Colonic mucosa (tissue), 4 donors: ENCODE data around the gene ESRRA. TPM values are rescaled to one million over a fixed set of nuclear protein-coding genes. Genes with fewer than 3 reads are reported as not detected.

Source experiments
- DNase-seq: peaks from one replicate; pipeline ENCODE4 v3.0.0-alpha.2; 2020
- H3K27ac ChIP-seq: fragments of 200-600 bp; one replicate; pipeline ENCODE4 v1.8.0; 2021
- H3K27me3 ChIP-seq: fragments of 200-600 bp; one replicate; pipeline ENCODE4 v1.8.0; 2021
- H3K36me3 ChIP-seq: fragments of 200-600 bp; one replicate; pipeline ENCODE4 v1.8.0; 2021
- H3K4me1 ChIP-seq: fragments of 200-600 bp; one replicate; pipeline ENCODE4 v1.8.0; 2021; ENCODE audit warnings: mild to moderate bottlenecking
- H3K4me3 ChIP-seq: fragments of 200-600 bp; one replicate; pipeline ENCODE4 v1.8.0; 2021
- H3K9ac ChIP-seq, 2 donors: one replicate each; pipeline ENCODE4 v1.7.0; 2013; ENCODE audit warnings: control low read depth in 2 of 2, low read depth in 2 of 2, low read length in 2 of 2
- H3K9me3 ChIP-seq: fragments of 200-600 bp; one replicate; pipeline ENCODE4 v1.8.0; 2021
- intact Hi-C: fragments of 100-400 bp; cut with DNase I; formaldehyde crosslinking; loops from one replicate; pipeline ENCODE4 v1.14.1; 2022
- total RNA-seq, 2 donors: library from RNA; stranded (reverse); fragmentation: NEBNext Ultra II Directional in 1 of 2; extraction: Animal tissue kit (Norgen Biotek cat#: 25700) in 1 of 2; gene quantifications; one replicate each; pipeline ENCODE4 v1.2.1, GENCODE V29; 2021
- TF ChIP-seq, protein P1 (sequence below): fragments of 200-600 bp; IDR thresholded peaks from one replicate; pipeline ENCODE4 v1.8.0; 2022; ENCODE audit warnings: antibody characterized with exemption, mild to moderate bottlenecking
- donor health status: healthy.
- donor health status: DM: no; HTN: no; CAD: no.
- donor health status: DM: no; HTN: no; CAD: no.

ESRRA gene
- total RNA-seq, 2 donors from 2014 or later = 150 to 187 TPM

DNA sequence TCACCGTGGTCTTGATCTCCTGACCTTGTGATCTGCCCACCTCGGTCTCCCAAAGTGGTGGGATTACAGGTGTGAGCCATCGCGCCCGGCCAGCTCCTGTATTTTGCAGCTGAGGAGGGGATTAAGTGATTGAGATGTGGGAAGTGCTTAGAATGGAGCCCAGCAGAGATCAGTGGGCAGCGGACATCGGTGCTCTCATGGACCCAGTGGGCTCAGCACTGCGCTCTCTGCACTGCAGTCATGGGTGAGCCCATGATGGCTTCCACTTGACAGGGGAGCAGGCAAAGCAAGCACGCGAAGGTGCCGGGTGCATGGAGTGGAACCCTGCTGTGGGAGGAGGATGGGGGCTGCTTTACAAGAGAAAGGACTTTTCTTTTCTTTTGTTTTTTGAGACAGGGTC, 25.6 kb downstream of the ESRRA start:
- Histone ChIP-seq H3K9ac (peak overlapping the region in 1 of 2 donors; percentile 8), H3K27me3 (no peaks in the 10 kb centered on the region), H3K9me3 (no peaks in the 10 kb centered on the region), H3K4me1 (peaks cover 19% of the 10 kb centered on the region), H3K36me3 (no peaks in the 10 kb centered on the region), H3K27ac (peak overlapping the region; percentile 67), H3K4me3 (no peak overlapping the region)
- no peak for DNase-seq
- intact Hi-C loops = no loop called here
- TF ChIP-seq, protein P1, sequence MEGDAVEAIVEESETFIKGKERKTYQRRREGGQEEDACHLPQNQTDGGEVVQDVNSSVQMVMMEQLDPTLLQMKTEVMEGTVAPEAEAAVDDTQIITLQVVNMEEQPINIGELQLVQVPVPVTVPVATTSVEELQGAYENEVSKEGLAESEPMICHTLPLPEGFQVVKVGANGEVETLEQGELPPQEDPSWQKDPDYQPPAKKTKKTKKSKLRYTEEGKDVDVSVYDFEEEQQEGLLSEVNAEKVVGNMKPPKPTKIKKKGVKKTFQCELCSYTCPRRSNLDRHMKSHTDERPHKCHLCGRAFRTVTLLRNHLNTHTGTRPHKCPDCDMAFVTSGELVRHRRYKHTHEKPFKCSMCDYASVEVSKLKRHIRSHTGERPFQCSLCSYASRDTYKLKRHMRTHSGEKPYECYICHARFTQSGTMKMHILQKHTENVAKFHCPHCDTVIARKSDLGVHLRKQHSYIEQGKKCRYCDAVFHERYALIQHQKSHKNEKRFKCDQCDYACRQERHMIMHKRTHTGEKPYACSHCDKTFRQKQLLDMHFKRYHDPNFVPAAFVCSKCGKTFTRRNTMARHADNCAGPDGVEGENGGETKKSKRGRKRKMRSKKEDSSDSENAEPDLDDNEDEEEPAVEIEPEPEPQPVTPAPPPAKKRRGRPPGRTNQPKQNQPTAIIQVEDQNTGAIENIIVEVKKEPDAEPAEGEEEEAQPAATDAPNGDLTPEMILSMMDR = no peak

DNA sequence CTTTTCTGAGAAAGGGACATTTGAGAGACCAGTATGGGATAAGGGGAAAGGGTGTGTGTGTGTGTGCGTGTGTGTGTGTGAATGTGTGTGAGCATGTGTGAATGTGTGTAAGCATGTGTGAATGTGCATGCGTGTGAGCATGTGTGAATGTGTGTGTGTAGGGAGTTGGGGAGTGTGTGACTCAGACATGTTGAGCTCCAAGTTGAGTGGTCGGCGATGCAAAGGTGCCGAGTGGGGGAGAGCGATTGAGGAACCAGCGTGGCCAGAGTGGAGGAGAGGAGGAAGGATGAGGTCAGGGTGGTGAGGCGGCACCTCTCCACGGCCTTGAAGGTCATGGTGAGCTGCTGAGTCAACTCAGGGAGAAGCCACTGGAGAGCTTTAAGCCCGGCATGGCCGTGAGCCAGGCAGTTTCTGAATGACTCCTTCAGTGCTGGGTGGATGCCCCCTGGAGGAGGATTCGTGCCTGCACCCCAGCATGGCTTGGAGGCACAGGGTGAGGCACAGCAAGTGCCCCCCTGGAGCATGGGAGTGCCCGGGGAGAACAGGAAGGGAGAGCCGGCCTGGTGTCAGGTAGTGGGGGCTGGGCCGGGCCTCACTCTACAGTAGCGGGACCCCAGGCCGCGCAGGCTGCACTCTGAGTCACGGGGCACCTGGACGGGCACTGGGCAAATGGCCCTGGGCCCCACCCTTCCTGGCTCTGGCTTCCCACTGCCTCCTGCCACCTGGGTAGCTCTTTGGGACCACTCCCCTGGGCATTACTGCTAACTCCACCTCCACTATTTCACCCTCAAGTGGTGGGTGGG, 26.4 kb downstream of the ESRRA start:
- Histone ChIP-seq H3K4me3 (no peak overlapping the region), H3K27me3 (no peaks in the 10 kb centered on the region), H3K9me3 (no peaks in the 10 kb centered on the region), H3K9ac (peak overlapping the region; percentile 26 to 46), H3K36me3 (no peaks in the 10 kb centered on the region), H3K4me1 (peaks cover 19% of the 10 kb centered on the region), H3K27ac (peak overlapping the region; percentile 67)
- TF ChIP-seq, protein P1 = peak; percentile 61
- peak; percentile 92 for DNase-seq
- intact Hi-C loops = no loop called here

DNA sequence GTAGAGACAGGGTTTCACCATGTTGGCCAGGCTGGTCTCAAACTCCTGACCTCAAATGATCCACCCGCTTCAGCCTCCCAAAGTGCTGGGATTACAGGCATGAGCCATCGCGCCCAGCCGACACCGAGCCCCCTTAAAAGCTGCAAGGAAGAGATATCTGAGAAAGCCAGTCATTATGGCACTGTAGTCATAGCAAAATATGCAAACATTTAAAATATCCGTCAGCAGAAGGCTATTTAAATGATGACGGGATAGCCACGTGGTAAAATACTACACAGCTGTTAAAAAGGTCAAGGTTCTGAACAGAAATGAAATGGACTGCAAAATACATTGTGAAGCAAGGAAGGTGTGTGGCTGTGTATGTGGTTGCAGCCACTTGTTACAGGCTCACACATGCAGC, 28.2 kb downstream of the ESRRA start:
- intact Hi-C loops = no loop called here
- TF ChIP-seq, protein P1 = no peak
- Histone ChIP-seq H3K9me3 (no peaks in the 10 kb centered on the region), H3K4me3 (no peak overlapping the region), H3K27me3 (no peaks in the 10 kb centered on the region), H3K4me1 (peaks cover 19% of the 10 kb centered on the region), H3K36me3 (no peaks in the 10 kb centered on the region), H3K27ac (no peak overlapping the region), H3K9ac (no peak overlapping the region)
- DNase-seq = no peak

DNA sequence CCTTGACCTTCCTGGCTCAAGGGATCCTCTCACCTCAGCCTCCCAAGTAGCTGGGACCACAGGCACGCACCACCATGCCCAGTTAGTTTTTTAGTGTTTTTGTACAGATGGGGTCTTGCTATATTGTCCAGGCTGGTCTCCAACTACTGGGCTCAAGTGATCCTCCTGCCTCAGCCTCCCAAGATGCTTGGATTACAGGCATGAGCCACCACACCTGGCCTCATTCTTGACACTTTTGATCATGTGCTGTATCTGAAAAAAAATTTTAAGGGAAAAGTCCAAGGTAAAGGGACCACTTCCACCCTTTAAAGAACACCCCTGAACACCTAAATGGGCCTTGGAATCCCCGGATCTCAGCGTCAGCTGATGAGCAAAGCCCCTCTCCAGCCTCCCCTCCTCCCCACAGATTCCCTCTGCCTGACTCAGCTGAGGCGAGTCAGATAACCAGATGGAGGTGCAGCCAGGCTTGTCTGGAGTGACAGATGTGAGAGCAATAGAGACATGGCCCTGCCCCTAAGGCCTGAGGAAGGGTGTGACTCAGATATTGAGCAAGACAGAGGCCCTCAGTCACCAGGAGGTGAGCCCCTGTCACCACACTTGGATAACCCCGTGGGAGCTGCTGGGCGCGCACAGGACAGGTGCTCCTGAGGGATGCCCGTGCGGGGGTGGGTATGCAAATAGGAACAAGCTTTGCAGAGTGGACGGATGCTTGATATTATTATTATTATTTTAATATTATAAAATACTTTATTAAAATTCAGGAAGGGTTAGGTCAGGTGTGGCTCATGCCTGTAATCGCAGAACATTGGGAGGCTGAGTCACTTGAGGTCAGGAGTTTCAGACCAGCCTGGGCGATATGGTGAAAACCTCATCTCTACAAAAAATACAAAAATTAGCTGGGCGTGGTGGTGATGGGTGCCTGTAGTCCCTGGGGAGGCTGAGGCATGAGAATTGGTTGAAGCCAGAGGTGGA, 29.7 kb downstream of the ESRRA start:
- DNase-seq = peak; percentile 80
- no peaks in the 10 kb centered on the region for H3K36me3 ChIP-seq
- H3K4me1 ChIP-seq = peaks cover 13% of the 10 kb centered on the region
- H3K4me3 ChIP-seq = no peak overlapping the region
- no peaks in the 10 kb centered on the region for H3K27me3 ChIP-seq
- TF ChIP-seq, protein P1 = no peak
- peak overlapping the region in 1 of 2 donors; percentile 51 for H3K9ac ChIP-seq
- intact Hi-C loops = no loop called here
- H3K27ac ChIP-seq = peak overlapping the region; percentile 53
- H3K9me3 ChIP-seq = no peaks in the 10 kb centered on the region

DNA sequence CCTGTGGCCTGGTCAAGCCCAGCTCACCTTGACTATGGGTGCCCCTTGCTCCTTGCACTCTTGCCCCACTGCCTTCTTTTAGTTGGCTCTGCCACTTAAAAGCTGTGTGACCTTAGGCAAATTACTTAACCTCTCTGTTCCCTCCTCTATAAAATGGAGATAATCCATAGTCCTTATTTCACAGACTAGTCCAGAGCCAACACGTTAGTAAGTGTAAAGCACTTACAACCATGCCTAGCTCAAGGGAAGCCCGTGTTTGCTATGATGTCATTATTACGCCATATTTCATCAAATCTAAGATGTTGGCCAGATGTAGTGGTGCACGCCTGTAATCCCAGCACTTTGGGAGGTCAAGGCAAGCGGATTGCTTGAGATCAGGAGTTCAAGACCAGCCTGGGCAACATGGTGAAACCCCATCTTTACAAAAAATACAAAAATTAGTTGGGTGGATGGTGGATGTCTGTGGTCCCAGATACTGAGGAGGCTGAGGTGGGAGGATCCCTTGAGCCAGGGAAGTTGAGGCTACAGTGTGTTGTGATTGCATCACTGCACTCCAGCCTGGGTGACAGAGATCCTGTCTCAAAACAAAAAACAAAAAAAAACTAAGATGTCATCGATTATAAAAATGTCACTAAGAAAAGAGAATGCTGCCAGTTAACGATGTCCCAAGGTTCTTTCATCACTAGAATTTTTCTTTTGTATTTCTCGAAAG, 32.4 kb downstream of the ESRRA start:
- Histone ChIP-seq H3K4me3 (no peak overlapping the region), H3K36me3 (no peaks in the 10 kb centered on the region), H3K9me3 (no peaks in the 10 kb centered on the region), H3K27ac (no peak overlapping the region), H3K27me3 (no peaks in the 10 kb centered on the region), H3K9ac (no peak overlapping the region), H3K4me1 (peaks cover 11% of the 10 kb centered on the region)
- DNase-seq = no peak
- TF ChIP-seq, protein P1 = no peak
- intact Hi-C loops = no loop called here
